CD4-positive, alpha-beta memory T cell (primary cell): ENCODE measurements around the gene FANCI. TPM values are rescaled to one million over a fixed set of nuclear protein-coding genes. Genes with fewer than 3 reads are reported as not detected.
A peak's percentile ranks its signal among the peaks of the same experiment; 100 is the strongest.

Experiments used
- CTCF ChIA-PET: fragments of 350-600 bp; sonication (Branson Sonifier 250); formaldehyde crosslinking; loops from one replicate; lab custom pipeline; 2021; ENCODE audit warnings: inconsistent platforms; ENCODE audit not compliant: partially characterized antibody; lab: Charles Lee
- POLR2A ChIA-PET: fragments of 350-600 bp; sonication (Branson Sonifier 250); formaldehyde crosslinking; loops from one replicate; lab custom pipeline; 2021; ENCODE audit not compliant: partially characterized antibody; lab: Charles Lee
- DNase-seq, 5 donors: peaks; one replicate each; pipeline versions ENCODE4 v3.0.0 to v3.0.0-alpha.2; 2020 to 2022; ENCODE audit warnings: mixed read lengths in 1 of 5
- H3K27ac ChIP-seq: one replicate; pipeline ENCODE4 v1.7.0; 2013; ENCODE audit warnings: low read depth, low read length
- H3K27me3 ChIP-seq: 2 replicates; pipeline ENCODE4 v1.7.0; 2013; ENCODE audit warnings: mild to moderate bottlenecking, low read length, moderate library complexity; ENCODE audit not compliant: insufficient read depth
- H3K36me3 ChIP-seq: 2 replicates; pipeline ENCODE4 v1.7.0; 2013; ENCODE audit warnings: mild to moderate bottlenecking, low read length, moderate library complexity; ENCODE audit not compliant: insufficient read depth
- H3K4me1 ChIP-seq: 2 replicates; pipeline ENCODE4 v1.7.0; 2013; ENCODE audit warnings: mild to moderate bottlenecking, low read length, moderate library complexity; ENCODE audit not compliant: insufficient read depth
- H3K4me3 ChIP-seq, 2 donors: one replicate each; pipeline ENCODE4 v1.7.0; 2013; ENCODE audit warnings: low read length in 2 of 2, mild to moderate bottlenecking in 1 of 2
- H3K9me3 ChIP-seq, 2 donors: one replicate each; pipeline ENCODE4 v1.7.0; 2013; ENCODE audit warnings: low read length in 2 of 2, control low read depth in 1 of 2; ENCODE audit not compliant: control insufficient read depth in 1 of 2
- H3K27ac Mint-ChIP-seq, 7 donors: one replicate each; pipeline ENCODE4 v1.8.0; 2020 to 2021; ENCODE audit warnings: mixed read lengths in 7 of 7, mild to moderate bottlenecking in 6 of 7, inconsistent platforms in 3 of 7, moderate library complexity in 3 of 7
- H3K27me3 Mint-ChIP-seq, 2 donors: one replicate each; pipeline ENCODE4 v1.8.0; 2020 to 2021; ENCODE audit warnings: mixed read lengths in 2 of 2
- H3K36me3 Mint-ChIP-seq, 2 donors: one replicate each; pipeline ENCODE4 v1.8.0; 2020 to 2021; ENCODE audit warnings: mixed read lengths in 2 of 2, inconsistent platforms in 1 of 2, mild to moderate bottlenecking in 1 of 2
- H3K4me1 Mint-ChIP-seq, 4 donors: one replicate each; pipeline ENCODE4 v1.8.0; 2020 to 2021; ENCODE audit warnings: mixed read lengths in 4 of 4, mild to moderate bottlenecking in 1 of 4
- H3K4me3 Mint-ChIP-seq, 8 donors: one replicate each; pipeline ENCODE4 v1.8.0; 2020 to 2021; ENCODE audit warnings: mixed read lengths in 8 of 8, mild to moderate bottlenecking in 7 of 8, moderate library complexity in 6 of 8, inconsistent platforms in 3 of 8
- H3K9me3 Mint-ChIP-seq, 8 donors: one replicate each; pipeline ENCODE4 v1.8.0; 2020 to 2021; ENCODE audit warnings: mixed read lengths in 8 of 8, mild to moderate bottlenecking in 5 of 8, inconsistent platforms in 3 of 8, moderate library complexity in 1 of 8
- intact Hi-C: fragments of 100-400 bp; cut with micrococcal nuclease; formaldehyde crosslinking; loops from one replicate; pipeline ENCODE4 v1.15.1; 2023
- polyA plus RNA-seq, 2 donors: library from polyadenylated mRNA; unstranded; fragments of 300-500 nt; fragmentation: Illumina TruSeq; gene quantifications; one replicate each; pipeline ENCODE4 v1.2.3, GENCODE V29; 2021
- total RNA-seq, 2 experiments: library from RNA; stranded (reverse); gene quantifications; one replicate each; pipeline ENCODE4 v1.2.3, GENCODE V29; 2021

FANCI gene
- total and polyA plus RNA-seq, 4 experiments from 2014 or later, result 3.9 to 19.0 (median 8.5) TPM

- intact Hi-C loops, result no loop called here
- DNase-seq, result no peak
- CTCF ChIA-PET, result interaction anchor here (1.6 to 4.3 kb wide), 2 partner anchors 30 to 121 kb away, joined by 4 to 28 read pairs; no protein-coding TSS in a partner anchor
- H3K4me3 Mint-ChIP-seq, result no peak overlapping the region
- H3K27me3 Mint-ChIP-seq, result no peaks in the 10 kb centered on the region
- Histone ChIP-seq H3K36me3 (peaks cover 91% of the 10 kb centered on the region), H3K9me3 (no peaks in the 10 kb centered on the region), H3K27me3 (no peaks in the 10 kb centered on the region), H3K4me1 (peaks cover 55% of the 10 kb centered on the region), H3K27ac (peak overlapping the region; percentile 39), H3K4me3 (no peak overlapping the region)
- H3K4me1 Mint-ChIP-seq, result peaks cover 37 to 68% (median 46%) of the 10 kb centered on the region in 4 donors
- H3K36me3 Mint-ChIP-seq, result peaks cover 72 to 82% of the 10 kb centered on the region in 2 donors
- H3K27ac Mint-ChIP-seq, result peak overlapping the region in 4 of 7 donors; percentile 56 to 87 (median 82)
- POLR2A ChIA-PET, result interaction anchor here (1.2 kb wide), 1 partner anchor 9 kb away, joined by 4 read pairs; no protein-coding TSS in a partner anchor
- H3K9me3 Mint-ChIP-seq, result peaks cover 0 to 1% (median 0%) of the 10 kb centered on the region in 8 donors
Observed at GRCh38 chr15:89328398-89329254, 84.8 kb downstream of the FANCI start.

- CTCF ChIA-PET, result interaction anchor here (1.0 to 4.3 kb wide), 2 partner anchors 29 to 123 kb away, joined by 4 to 28 read pairs; no protein-coding TSS in a partner anchor
- Histone ChIP-seq H3K27me3 (no peaks in the 10 kb centered on the region), H3K4me3 (no peak overlapping the region), H3K27ac (peak overlapping the region; percentile 39), H3K9me3 (no peaks in the 10 kb centered on the region), H3K36me3 (peaks cover 83% of the 10 kb centered on the region), H3K4me1 (peaks cover 60% of the 10 kb centered on the region)
- Mint-ChIP-seq H3K27ac (peak overlapping the region; percentile 48 to 86 (median 81)), H3K4me1 (peaks cover 39 to 65% (median 47%) of the 10 kb centered on the region in 4 donors), H3K36me3 (peaks cover 68 to 74% of the 10 kb centered on the region in 2 donors), H3K9me3 (peaks cover 0 to 1% (median 0%) of the 10 kb centered on the region in 8 donors), H3K27me3 (no peaks in the 10 kb centered on the region), H3K4me3 (peak overlapping the region; percentile 17 to 81 (median 71))
- intact Hi-C loops, result loop anchor here (10.0 kb wide), 3 partner anchors 125 to 705 kb away; partner anchors contain the start of genes AEN and TICRR
- POLR2A ChIA-PET, result interaction anchor here (0.9 to 1.5 kb wide), 5 partner anchors 10 to 86 kb away, joined by 3 to 9 read pairs (median 4); partner anchors contain the start of gene FANCI
- DNase-seq, result peak; percentile 20 to 54 (median 32)
Observed at GRCh38 chr15:89329329-89330084, 85.7 kb downstream of the FANCI start.

GRCh38 chr15:89330119-89330518 lies 86.3 kb downstream of the FANCI start:
- Histone ChIP-seq H3K27me3 (no peaks in the 10 kb centered on the region), H3K27ac (no peak overlapping the region), H3K36me3 (peaks cover 76% of the 10 kb centered on the region), H3K9me3 (no peaks in the 10 kb centered on the region), H3K4me3 (no peak overlapping the region), H3K4me1 (peaks cover 61% of the 10 kb centered on the region)
- H3K4me1 Mint-ChIP-seq, result peaks cover 43 to 65% (median 50%) of the 10 kb centered on the region in 4 donors
- peaks cover 0 to 5% (median 4%) of the 10 kb centered on the region in 8 donors for H3K9me3 Mint-ChIP-seq
- intact Hi-C loops, result loop anchor here (10.0 kb wide), 3 partner anchors 125 to 705 kb away; partner anchors contain the start of genes AEN and TICRR
- POLR2A ChIA-PET, result interaction anchor here (0.7 to 1.5 kb wide), 5 partner anchors 8 to 86 kb away, joined by 3 to 9 read pairs (median 3); partner anchors contain the start of gene FANCI
- CTCF ChIA-PET, result interaction anchor here (0.9 to 4.3 kb wide), 3 partner anchors 28 to 124 kb away, joined by 4 to 28 read pairs (median 4); no protein-coding TSS in a partner anchor
- peak overlapping the region in 3 of 7 donors; percentile 82 to 86 (median 85) for H3K27ac Mint-ChIP-seq
- peak overlapping the region in 7 of 8 donors; percentile 63 to 81 (median 71) for H3K4me3 Mint-ChIP-seq
- peaks cover 62 to 74% of the 10 kb centered on the region in 2 donors for H3K36me3 Mint-ChIP-seq
- H3K27me3 Mint-ChIP-seq, result peaks cover 2 to 5% of the 10 kb centered on the region in 2 donors
- DNase-seq, result no peak

- Mint-ChIP-seq H3K4me1 (peaks cover 47 to 74% (median 56%) of the 10 kb centered on the region in 4 donors), H3K27me3 (peaks cover 2 to 7% of the 10 kb centered on the region in 2 donors), H3K4me3 (peak overlapping the region in 7 of 8 donors; percentile 38 to 86 (median 71)), H3K27ac (peak overlapping the region in 6 of 7 donors; percentile 29 to 86 (median 44)), H3K9me3 (peaks cover 0 to 9% (median 4%) of the 10 kb centered on the region in 8 donors), H3K36me3 (peaks cover 60 to 72% of the 10 kb centered on the region in 2 donors)
- Histone ChIP-seq H3K27me3 (no peaks in the 10 kb centered on the region), H3K4me3 (no peak overlapping the region), H3K36me3 (peaks cover 67% of the 10 kb centered on the region), H3K4me1 (peaks cover 70% of the 10 kb centered on the region), H3K9me3 (no peaks in the 10 kb centered on the region), H3K27ac (peak overlapping the region; percentile 20)
- ChIA-PET POLR2A (interaction anchor here (1.5 kb wide), 1 partner anchor 28 kb away, joined by 9 read pairs; no protein-coding TSS in a partner anchor), CTCF (interaction anchor here (0.7 to 9.1 kb wide), 5 partner anchors 13 to 160 kb away, joined by 3 to 73 read pairs (median 4); no protein-coding TSS in a partner anchor)
- DNase-seq, result no peak
- intact Hi-C loops, result loop anchor here (10.0 kb wide), 3 partner anchors 126 to 706 kb away; partner anchors contain the start of genes AEN and TICRR
Observed at GRCh38 chr15:89330881-89331595, 87.3 kb downstream of the FANCI start.

GRCh38 chr15:89332446-89332845 lies 88.7 kb downstream of the FANCI start:
- Mint-ChIP-seq H3K27ac (peak overlapping the region; percentile 38 to 82 (median 53)), H3K4me3 (peak overlapping the region; percentile 53 to 86 (median 77)), H3K36me3 (peaks cover 46 to 58% of the 10 kb centered on the region in 2 donors), H3K27me3 (peaks cover 2 to 7% of the 10 kb centered on the region in 2 donors), H3K4me1 (peaks cover 44 to 75% (median 57%) of the 10 kb centered on the region in 4 donors), H3K9me3 (peaks cover 0 to 9% (median 4%) of the 10 kb centered on the region in 8 donors)
- Histone ChIP-seq H3K36me3 (peaks cover 53% of the 10 kb centered on the region), H3K27ac (peak overlapping the region; percentile 20), H3K9me3 (no peaks in the 10 kb centered on the region), H3K4me1 (peaks cover 70% of the 10 kb centered on the region), H3K4me3 (no peak overlapping the region), H3K27me3 (no peaks in the 10 kb centered on the region)
- CTCF ChIA-PET, result interaction anchor here (0.8 to 9.1 kb wide), 4 partner anchors 9 to 125 kb away, joined by 3 to 73 read pairs (median 3); no protein-coding TSS in a partner anchor
- DNase-seq, result no peak
- intact Hi-C loops, result loop anchor here (10.0 kb wide), 3 partner anchors 128 to 708 kb away; partner anchors contain the start of genes AEN and TICRR
- POLR2A ChIA-PET, result interaction anchor here (1.0 kb wide), 1 partner anchor 9 kb away, joined by 3 read pairs; no protein-coding TSS in a partner anchor
